Measurements from ENCODE around the gene DACH1.

Gene DACH1

GRCh38 chr13:71702253-71702652, 164.8 kb downstream of the DACH1 start:
- H3K4me3 ChIP-seq (ENCODE audit: low read depth, low read length), result no peak overlapping the region
- TF ChIP-seq CTCF (IDR thresholded peaks at IDR 0.05; ENCODE audit: control insufficient read depth, extremely low read depth, insufficient read depth), result no peak
- DNase-seq (ENCODE audit: low read depth), result no peak

- H3K4me3 ChIP-seq (ENCODE audit: low read depth, low read length), result no peak overlapping the region
- no peak for TF ChIP-seq CTCF (IDR thresholded peaks at IDR 0.05; ENCODE audit: control insufficient read depth, extremely low read depth, insufficient read depth)
- DNase-seq (ENCODE audit: low read depth), result no peak
Observed at GRCh38 chr13:71701741-71702140, 165.3 kb downstream of the DACH1 start.

GRCh38 chr13:71699342-71699741, 167.7 kb downstream of the DACH1 start:
- TF ChIP-seq CTCF (IDR thresholded peaks at IDR 0.05; ENCODE audit: control insufficient read depth, extremely low read depth, insufficient read depth), result no peak
- H3K4me3 ChIP-seq (ENCODE audit: low read depth, low read length), result no peak overlapping the region

GRCh38 chr13:71695662-71696061, 171.3 kb downstream of the DACH1 start:
- peak; percentile 39 for DNase-seq (ENCODE audit: low read depth)
- no peak overlapping the region for H3K4me3 ChIP-seq (ENCODE audit: low read depth, low read length)
- TF ChIP-seq CTCF (IDR thresholded peaks at IDR 0.05; ENCODE audit: control insufficient read depth, extremely low read depth, insufficient read depth), result no peak

More at GRCh38 chr13:71699342-71699741, 167.7 kb downstream of the DACH1 start:
- DNase-seq (ENCODE audit: low read depth), result no peak

- TF ChIP-seq CTCF (IDR thresholded peaks at IDR 0.05; ENCODE audit: control insufficient read depth, extremely low read depth, insufficient read depth), result no peak
- no peak overlapping the region for H3K4me3 ChIP-seq (ENCODE audit: low read depth, low read length)
- no peak for DNase-seq (ENCODE audit: low read depth)
Observed at GRCh38 chr13:71685072-71685471, 181.9 kb downstream of the DACH1 start.

- no peak overlapping the region for H3K4me3 ChIP-seq (ENCODE audit: low read depth, low read length)
- TF ChIP-seq CTCF (IDR thresholded peaks at IDR 0.05; ENCODE audit: control insufficient read depth, extremely low read depth, insufficient read depth), result no peak
- no peak for DNase-seq (ENCODE audit: low read depth)
Observed at GRCh38 chr13:71681901-71682613, 184.9 kb downstream of the DACH1 start.

- no peak for TF ChIP-seq CTCF (IDR thresholded peaks at IDR 0.05; ENCODE audit: control insufficient read depth, extremely low read depth, insufficient read depth)
- no peak for DNase-seq (ENCODE audit: low read depth)
Observed at GRCh38 chr13:71677124-71677523, 189.9 kb downstream of the DACH1 start.

More at GRCh38 chr13:71677124-71677523, 189.9 kb downstream of the DACH1 start:
- no peak overlapping the region for H3K4me3 ChIP-seq (ENCODE audit: low read depth, low read length)
